A549 (cell line): ENCODE data around the gene PRG3.

ENCODE experiments used
- ELK1 ChIP-seq: fragments of 150-350 bp; IDR thresholded peaks from 2 replicates; pipeline ENCODE4 v1.6.1; 2014; ENCODE audit warnings: low read depth, mild to moderate bottlenecking, low read length
- MYC ChIP-seq: IDR thresholded peaks from 2 replicates; pipeline ENCODE4 v1.6.1; 2012; ENCODE audit warnings: mild to moderate bottlenecking, inconsistent platforms, low read length, improper control_type of control experiment, borderline replicate concordance
- POLR2A ChIP-seq: IDR thresholded peaks from 2 replicates; pipeline ENCODE4 v1.6.1; 2012; ENCODE audit warnings: mild to moderate bottlenecking, low read length
- RAD21 ChIP-seq, 2 experiments: fragments of >200 bp in 1 of 2; sonication (Bioruptor Twin) in 1 of 2; formaldehyde crosslinking in 1 of 2; IDR thresholded peaks in 1 of 2; conservative IDR thresholded peaks in 1 of 2; 2 replicates in 1 of 2; 3 replicates in 1 of 2; pipeline ENCODE4 v1.6.1; 2012 to 2018; ENCODE audit warnings: inconsistent platforms in 1 of 2
- RARB ChIP-seq: fragments of 250-450 bp; sonication (Bioruptor Pico); IDR thresholded peaks from 2 replicates; pipeline ENCODE4 v1.8.0; 2021; ENCODE audit warnings: mild to moderate bottlenecking, moderate library complexity
- RNF2 ChIP-seq: fragments of 200-600 bp; sonication (generic); IDR thresholded peaks from 2 replicates; pipeline ENCODE4 v1.6.1; 2016; ENCODE audit warnings: low read depth, mild to moderate bottlenecking, antibody characterized with exemption, moderate library complexity, borderline replicate concordance
- TF ChIP-seq, protein P1 (sequence below): fragments of >200 bp; sonication (Bioruptor Twin); formaldehyde crosslinking; IDR thresholded peaks from 3 replicates; pipeline ENCODE4 v1.5.1; 2016
- TF ChIP-seq, protein P2 (sequence below): fragments of 250-450 bp; sonication (Bioruptor Pico); IDR thresholded peaks from 2 replicates; pipeline ENCODE4 v1.5.0; 2021; ENCODE audit warnings: mild to moderate bottlenecking, moderate library complexity, borderline replicate concordance
- TF ChIP-seq, protein P3 (sequence below): fragments of 450-650 bp; IDR thresholded peaks from 2 replicates; pipeline ENCODE4 v1.6.1; 2014; ENCODE audit warnings: antibody characterized with exemption
- TF ChIP-seq, protein P4 (sequence below): fragments of 200-600 bp; sonication (generic); IDR thresholded peaks from 2 replicates; pipeline ENCODE4 v1.6.1; 2016; ENCODE audit warnings: antibody characterized with exemption, mild to moderate bottlenecking, moderate library complexity
- TF ChIP-seq, protein P5 (sequence below): fragments of 250-450 bp; sonication (Bioruptor Pico); IDR thresholded peaks from 2 replicates; pipeline ENCODE4 v1.5.0; 2020; ENCODE audit warnings: low read depth, mild to moderate bottlenecking, moderate library complexity
- TF ChIP-seq, protein P6 (sequence below): IDR thresholded peaks from 2 replicates; pipeline ENCODE4 v1.6.1; 2012; ENCODE audit warnings: low read depth, borderline replicate concordance

GRCh38 chr11:57332694-57333440, 48.1 kb downstream of the PRG3 start:
- TF ChIP-seq, protein P1, sequence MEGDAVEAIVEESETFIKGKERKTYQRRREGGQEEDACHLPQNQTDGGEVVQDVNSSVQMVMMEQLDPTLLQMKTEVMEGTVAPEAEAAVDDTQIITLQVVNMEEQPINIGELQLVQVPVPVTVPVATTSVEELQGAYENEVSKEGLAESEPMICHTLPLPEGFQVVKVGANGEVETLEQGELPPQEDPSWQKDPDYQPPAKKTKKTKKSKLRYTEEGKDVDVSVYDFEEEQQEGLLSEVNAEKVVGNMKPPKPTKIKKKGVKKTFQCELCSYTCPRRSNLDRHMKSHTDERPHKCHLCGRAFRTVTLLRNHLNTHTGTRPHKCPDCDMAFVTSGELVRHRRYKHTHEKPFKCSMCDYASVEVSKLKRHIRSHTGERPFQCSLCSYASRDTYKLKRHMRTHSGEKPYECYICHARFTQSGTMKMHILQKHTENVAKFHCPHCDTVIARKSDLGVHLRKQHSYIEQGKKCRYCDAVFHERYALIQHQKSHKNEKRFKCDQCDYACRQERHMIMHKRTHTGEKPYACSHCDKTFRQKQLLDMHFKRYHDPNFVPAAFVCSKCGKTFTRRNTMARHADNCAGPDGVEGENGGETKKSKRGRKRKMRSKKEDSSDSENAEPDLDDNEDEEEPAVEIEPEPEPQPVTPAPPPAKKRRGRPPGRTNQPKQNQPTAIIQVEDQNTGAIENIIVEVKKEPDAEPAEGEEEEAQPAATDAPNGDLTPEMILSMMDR: no peak
- TF ChIP-seq RARB (CRISPR knock-in tag) (no peak), ELK1 (no peak), RNF2 (no peak), MYC (no peak), POLR2A (no peak), RAD21 (conservative IDR thresholded peaks at IDR 0.05 in 1 of 2, IDR thresholded peaks at IDR 0.05 in 1 of 2) (no peak)
- TF ChIP-seq, protein P2, sequence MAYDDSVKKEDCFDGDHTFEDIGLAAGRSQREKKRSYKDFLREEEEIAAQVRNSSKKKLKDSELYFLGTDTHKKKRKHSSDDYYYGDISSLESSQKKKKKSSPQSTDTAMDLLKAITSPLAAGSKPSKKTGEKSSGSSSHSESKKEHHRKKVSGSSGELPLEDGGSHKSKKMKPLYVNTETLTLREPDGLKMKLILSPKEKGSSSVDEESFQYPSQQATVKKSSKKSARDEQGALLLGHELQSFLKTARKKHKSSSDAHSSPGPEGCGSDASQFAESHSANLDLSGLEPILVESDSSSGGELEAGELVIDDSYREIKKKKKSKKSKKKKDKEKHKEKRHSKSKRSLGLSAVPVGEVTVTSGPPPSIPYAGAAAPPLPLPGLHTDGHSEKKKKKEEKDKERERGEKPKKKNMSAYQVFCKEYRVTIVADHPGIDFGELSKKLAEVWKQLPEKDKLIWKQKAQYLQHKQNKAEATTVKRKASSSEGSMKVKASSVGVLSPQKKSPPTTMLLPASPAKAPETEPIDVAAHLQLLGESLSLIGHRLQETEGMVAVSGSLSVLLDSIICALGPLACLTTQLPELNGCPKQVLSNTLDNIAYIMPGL (CRISPR knock-in tag): no peak
- TF ChIP-seq, protein P3, sequence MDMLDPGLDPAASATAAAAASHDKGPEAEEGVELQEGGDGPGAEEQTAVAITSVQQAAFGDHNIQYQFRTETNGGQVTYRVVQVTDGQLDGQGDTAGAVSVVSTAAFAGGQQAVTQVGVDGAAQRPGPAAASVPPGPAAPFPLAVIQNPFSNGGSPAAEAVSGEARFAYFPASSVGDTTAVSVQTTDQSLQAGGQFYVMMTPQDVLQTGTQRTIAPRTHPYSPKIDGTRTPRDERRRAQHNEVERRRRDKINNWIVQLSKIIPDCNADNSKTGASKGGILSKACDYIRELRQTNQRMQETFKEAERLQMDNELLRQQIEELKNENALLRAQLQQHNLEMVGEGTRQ: no peak
- TF ChIP-seq, protein P4, sequence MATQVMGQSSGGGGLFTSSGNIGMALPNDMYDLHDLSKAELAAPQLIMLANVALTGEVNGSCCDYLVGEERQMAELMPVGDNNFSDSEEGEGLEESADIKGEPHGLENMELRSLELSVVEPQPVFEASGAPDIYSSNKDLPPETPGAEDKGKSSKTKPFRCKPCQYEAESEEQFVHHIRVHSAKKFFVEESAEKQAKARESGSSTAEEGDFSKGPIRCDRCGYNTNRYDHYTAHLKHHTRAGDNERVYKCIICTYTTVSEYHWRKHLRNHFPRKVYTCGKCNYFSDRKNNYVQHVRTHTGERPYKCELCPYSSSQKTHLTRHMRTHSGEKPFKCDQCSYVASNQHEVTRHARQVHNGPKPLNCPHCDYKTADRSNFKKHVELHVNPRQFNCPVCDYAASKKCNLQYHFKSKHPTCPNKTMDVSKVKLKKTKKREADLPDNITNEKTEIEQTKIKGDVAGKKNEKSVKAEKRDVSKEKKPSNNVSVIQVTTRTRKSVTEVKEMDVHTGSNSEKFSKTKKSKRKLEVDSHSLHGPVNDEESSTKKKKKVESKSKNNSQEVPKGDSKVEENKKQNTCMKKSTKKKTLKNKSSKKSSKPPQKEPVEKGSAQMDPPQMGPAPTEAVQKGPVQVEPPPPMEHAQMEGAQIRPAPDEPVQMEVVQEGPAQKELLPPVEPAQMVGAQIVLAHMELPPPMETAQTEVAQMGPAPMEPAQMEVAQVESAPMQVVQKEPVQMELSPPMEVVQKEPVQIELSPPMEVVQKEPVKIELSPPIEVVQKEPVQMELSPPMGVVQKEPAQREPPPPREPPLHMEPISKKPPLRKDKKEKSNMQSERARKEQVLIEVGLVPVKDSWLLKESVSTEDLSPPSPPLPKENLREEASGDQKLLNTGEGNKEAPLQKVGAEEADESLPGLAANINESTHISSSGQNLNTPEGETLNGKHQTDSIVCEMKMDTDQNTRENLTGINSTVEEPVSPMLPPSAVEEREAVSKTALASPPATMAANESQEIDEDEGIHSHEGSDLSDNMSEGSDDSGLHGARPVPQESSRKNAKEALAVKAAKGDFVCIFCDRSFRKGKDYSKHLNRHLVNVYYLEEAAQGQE: no peak
- TF ChIP-seq, protein P5, sequence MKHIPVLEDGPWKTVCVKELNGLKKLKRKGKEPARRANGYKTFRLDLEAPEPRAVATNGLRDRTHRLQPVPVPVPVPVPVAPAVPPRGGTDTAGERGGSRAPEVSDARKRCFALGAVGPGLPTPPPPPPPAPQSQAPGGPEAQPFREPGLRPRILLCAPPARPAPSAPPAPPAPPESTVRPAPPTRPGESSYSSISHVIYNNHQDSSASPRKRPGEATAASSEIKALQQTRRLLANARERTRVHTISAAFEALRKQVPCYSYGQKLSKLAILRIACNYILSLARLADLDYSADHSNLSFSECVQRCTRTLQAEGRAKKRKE: no peak
- TF ChIP-seq, protein P6, sequence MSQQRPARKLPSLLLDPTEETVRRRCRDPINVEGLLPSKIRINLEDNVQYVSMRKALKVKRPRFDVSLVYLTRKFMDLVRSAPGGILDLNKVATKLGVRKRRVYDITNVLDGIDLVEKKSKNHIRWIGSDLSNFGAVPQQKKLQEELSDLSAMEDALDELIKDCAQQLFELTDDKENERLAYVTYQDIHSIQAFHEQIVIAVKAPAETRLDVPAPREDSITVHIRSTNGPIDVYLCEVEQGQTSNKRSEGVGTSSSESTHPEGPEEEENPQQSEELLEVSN: no peak
